Naive B cell (primary cell): ENCODE data around the gene TMEM176B. TPM values are rescaled to one million over a fixed set of nuclear protein-coding genes. Genes with fewer than 3 reads are reported as not detected.

Experiments used
- ATAC-seq, 2 donors: fragments of 150-1000 bp; cut with Tn5 transposase; 2 replicates each; pipeline ENCODE4 v1.10.0; 2021; ENCODE audit warnings: low read depth in 2 of 2, mild to moderate bottlenecking in 2 of 2, moderate library complexity in 2 of 2
- DNase-seq: peaks from one replicate; pipeline ENCODE4 v3.0.0; 2022
- H3K27ac Mint-ChIP-seq, 6 donors: one replicate each; pipeline ENCODE4 v1.8.0; 2020 to 2022; ENCODE audit warnings: mild to moderate bottlenecking in 6 of 6, mixed read lengths in 6 of 6, moderate library complexity in 5 of 6, inconsistent platforms in 2 of 6
- H3K27me3 Mint-ChIP-seq, 3 donors: one replicate each; pipeline ENCODE4 v1.8.0; 2021 to 2022; ENCODE audit warnings: mixed read lengths in 3 of 3, mild to moderate bottlenecking in 1 of 3
- H3K36me3 Mint-ChIP-seq, 2 donors: one replicate each; pipeline ENCODE4 v1.8.0; 2020 to 2022; ENCODE audit warnings: mixed read lengths in 2 of 2, inconsistent platforms in 1 of 2, mild to moderate bottlenecking in 1 of 2
- H3K4me1 Mint-ChIP-seq, 3 donors: one replicate each; pipeline ENCODE4 v1.8.0; 2020 to 2022; ENCODE audit warnings: mixed read lengths in 3 of 3, inconsistent platforms in 1 of 3, mild to moderate bottlenecking in 1 of 3, moderate library complexity in 1 of 3
- H3K4me3 Mint-ChIP-seq, 8 donors: one replicate each; pipeline ENCODE4 v1.8.0; 2020 to 2022; ENCODE audit warnings: mild to moderate bottlenecking in 8 of 8, mixed read lengths in 8 of 8, moderate library complexity in 8 of 8, inconsistent platforms in 2 of 8
- H3K9me3 Mint-ChIP-seq, 7 donors: one replicate each; pipeline ENCODE4 v1.8.0; 2020 to 2022; ENCODE audit warnings: mixed read lengths in 7 of 7, mild to moderate bottlenecking in 5 of 7, inconsistent platforms in 2 of 7, moderate library complexity in 1 of 7
- polyA plus RNA-seq, 6 donors: library from polyadenylated mRNA; unstranded; fragments of 300-500 nt; fragmentation: Illumina TruSeq; gene quantifications; one replicate each; pipeline ENCODE4 v1.2.3, GENCODE V29; 2021; ENCODE audit warnings: low read depth in 6 of 6

Gene TMEM176B
- polyA plus RNA-seq, 6 donors from 2014 or later, result 0.23 to 1.8 (median 1.3) TPM; not detected in 3

- no peak for ATAC-seq
Observed at GRCh38 chr7:150793569-150794238, 6.5 kb downstream of the TMEM176B start.

DNA sequence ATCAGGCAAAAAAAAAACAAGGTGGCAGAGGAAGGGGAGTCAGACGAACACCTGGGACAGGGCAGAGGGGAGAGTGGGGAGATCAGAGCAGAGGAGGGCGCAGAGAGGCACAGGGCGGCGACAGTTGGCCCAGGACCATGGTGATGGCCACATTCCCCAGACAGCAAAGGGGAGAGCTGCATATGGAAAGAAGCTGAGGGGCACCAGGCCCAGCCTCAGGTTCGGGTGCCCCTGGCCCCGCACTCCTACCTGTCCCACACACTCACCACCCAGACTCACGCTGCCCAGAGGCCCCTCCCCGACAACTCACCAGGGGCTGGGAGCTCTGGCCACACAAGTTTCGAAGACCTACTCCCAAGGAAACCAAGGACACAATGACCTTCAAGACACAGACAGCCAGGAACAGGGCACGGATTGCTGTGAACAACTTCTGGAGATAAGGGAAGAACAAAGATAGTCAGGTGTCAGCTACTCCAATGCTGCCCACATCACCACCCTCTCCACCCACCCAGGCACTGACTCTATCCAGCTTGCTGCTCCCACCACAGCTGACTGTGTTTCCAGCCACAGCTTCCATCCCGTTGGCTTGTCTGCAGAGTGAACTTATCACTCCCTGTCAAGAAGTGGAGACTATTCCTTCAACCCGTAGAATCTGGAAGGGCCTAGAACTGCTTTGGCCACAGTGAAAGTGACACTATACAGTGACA is 8.3 kb downstream of the TMEM176B start:
- ATAC-seq (no peak), DNase-seq (no peak)
- peaks cover 14 to 24% (median 18%) of the 10 kb centered on the region in 3 donors for H3K27me3 Mint-ChIP-seq
- H3K36me3 Mint-ChIP-seq, result no peaks in the 10 kb centered on the region
- peaks cover 0 to 8% (median 0%) of the 10 kb centered on the region in 7 donors for H3K9me3 Mint-ChIP-seq
- peaks cover 8 to 10% (median 10%) of the 10 kb centered on the region in 3 donors for H3K4me1 Mint-ChIP-seq
- no peak overlapping the region for H3K27ac Mint-ChIP-seq
- H3K4me3 Mint-ChIP-seq, result no peak overlapping the region

More at GRCh38 chr7:150793569-150794238, 6.5 kb downstream of the TMEM176B start:
- no peak for DNase-seq
- H3K36me3 Mint-ChIP-seq, result no peaks in the 10 kb centered on the region
- peaks cover 0 to 12% (median 3%) of the 10 kb centered on the region in 7 donors for H3K9me3 Mint-ChIP-seq
- H3K27me3 Mint-ChIP-seq, result peaks cover 23 to 30% (median 25%) of the 10 kb centered on the region in 3 donors
- no peaks in the 10 kb centered on the region for H3K4me1 Mint-ChIP-seq
- H3K4me3 Mint-ChIP-seq, result no peak overlapping the region
- no peak overlapping the region for H3K27ac Mint-ChIP-seq

- Mint-ChIP-seq H3K27ac (no peak overlapping the region), H3K4me3 (no peak overlapping the region), H3K4me1 (peaks cover 8 to 10% (median 10%) of the 10 kb centered on the region in 3 donors), H3K9me3 (peaks cover 0 to 7% (median 0%) of the 10 kb centered on the region in 7 donors), H3K27me3 (peaks cover 13 to 23% (median 14%) of the 10 kb centered on the region in 3 donors), H3K36me3 (no peaks in the 10 kb centered on the region)
- no peak for DNase-seq
- no peak for ATAC-seq
Observed at GRCh38 chr7:150791304-150791703, 8.9 kb downstream of the TMEM176B start.

- Mint-ChIP-seq H3K27ac (no peak overlapping the region), H3K9me3 (no peaks in the 10 kb centered on the region), H3K4me1 (peaks cover 8 to 12% (median 10%) of the 10 kb centered on the region in 3 donors)
Observed at GRCh38 chr7:150790416-150791075, 9.6 kb downstream of the TMEM176B start.

DNA sequence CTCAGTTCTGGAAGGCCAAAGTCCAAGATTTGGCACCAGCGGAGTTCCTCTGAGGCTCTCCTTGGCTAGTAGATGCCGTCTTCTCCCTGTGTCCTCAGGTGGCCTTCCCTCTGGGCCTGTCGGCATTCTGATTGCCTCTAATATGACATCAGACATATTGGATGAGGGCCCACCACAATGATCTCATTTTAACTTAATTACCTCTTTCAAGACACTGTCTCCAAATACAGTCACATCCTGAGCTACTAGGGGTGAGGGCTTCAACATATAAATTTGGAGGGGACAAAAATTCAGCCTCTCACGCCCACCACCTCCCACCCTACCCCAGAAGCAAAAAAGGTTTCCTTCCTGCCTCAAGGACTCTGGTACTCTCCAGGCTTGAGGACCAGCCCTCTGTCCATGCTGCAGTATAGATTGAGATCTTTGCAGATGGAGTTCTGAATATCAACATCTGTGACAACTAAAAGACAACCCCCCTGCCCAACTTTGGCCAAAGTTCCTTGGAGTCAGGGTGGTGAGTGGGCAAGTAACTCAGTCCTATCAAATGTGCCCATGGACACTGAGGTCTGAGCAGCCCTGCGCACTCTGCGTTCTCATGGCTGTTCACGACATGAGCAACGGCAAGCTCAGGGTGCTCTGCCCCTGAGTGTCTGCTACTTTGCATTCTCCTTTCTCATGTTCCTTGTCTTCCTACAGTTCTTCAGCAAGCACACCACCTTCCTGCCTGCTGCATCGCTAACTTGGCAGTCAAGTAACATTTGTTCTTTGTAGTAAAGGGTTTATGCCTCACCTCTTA is 11.5 kb downstream of the TMEM176B start:
- H3K27ac Mint-ChIP-seq, result no peak overlapping the region
- no peak for DNase-seq
- no peak for ATAC-seq
- no peaks in the 10 kb centered on the region for H3K9me3 Mint-ChIP-seq
- peaks cover 11 to 23% (median 14%) of the 10 kb centered on the region in 3 donors for H3K27me3 Mint-ChIP-seq
- H3K4me3 Mint-ChIP-seq, result peak overlapping the region in 1 of 8 donors; percentile 15
- no peaks in the 10 kb centered on the region for H3K36me3 Mint-ChIP-seq
- peaks cover 8 to 12% (median 10%) of the 10 kb centered on the region in 3 donors for H3K4me1 Mint-ChIP-seq

More at GRCh38 chr7:150790416-150791075, 9.6 kb downstream of the TMEM176B start:
- peaks cover 11 to 23% (median 14%) of the 10 kb centered on the region in 3 donors for H3K27me3 Mint-ChIP-seq
- no peaks in the 10 kb centered on the region for H3K36me3 Mint-ChIP-seq
- DNase-seq (no peak), ATAC-seq (no peak)
- no peak overlapping the region for H3K4me3 Mint-ChIP-seq

DNA sequence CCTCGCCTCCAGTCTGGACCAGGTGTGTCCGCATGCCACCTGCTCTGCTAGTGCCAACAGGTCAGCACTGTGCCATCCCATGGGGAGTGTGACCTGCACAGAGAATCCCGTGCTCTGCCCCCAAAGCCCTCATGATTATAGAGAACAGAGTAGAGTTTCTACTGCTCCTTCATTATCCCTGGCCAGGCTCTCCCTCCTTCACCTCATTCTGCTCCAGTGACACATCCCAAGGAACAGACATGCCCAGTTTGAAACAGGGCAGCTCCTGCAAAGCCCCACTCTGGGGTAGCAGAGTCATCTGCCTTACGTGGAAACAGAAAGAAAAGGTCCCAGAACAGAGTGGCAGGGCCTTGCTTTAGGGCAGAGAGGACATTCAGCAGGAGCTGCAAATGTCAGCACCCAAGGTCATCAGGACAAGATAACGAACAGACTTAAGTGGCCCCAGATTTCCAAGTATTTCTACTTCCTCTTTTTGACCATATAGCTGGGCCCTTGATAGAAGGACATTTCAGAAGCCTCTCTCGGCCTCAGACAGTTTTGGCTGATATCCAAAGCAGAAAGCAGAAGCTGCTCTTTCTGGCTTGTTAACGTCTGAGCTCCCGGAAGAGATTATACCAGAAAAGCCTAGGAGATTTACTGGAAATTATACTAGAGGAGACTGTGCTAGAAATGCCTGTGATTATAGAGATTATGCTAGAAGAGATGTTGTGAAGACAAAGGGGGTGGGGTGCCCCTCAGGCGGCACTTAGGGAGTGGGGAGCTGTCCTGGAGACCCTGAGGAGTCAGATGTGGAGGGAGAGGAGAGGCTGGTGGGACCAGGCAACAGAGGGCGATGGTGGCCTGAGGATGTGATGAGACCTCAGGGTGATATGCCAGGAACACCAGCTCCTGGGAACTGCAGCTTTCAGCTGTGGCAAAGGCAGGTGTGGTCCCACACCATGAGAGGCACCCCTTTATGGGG is 12.6 kb downstream of the TMEM176B start:
- Mint-ChIP-seq H3K4me3 (no peak overlapping the region), H3K27ac (peak overlapping the region in 1 of 6 donors; percentile 31), H3K9me3 (no peaks in the 10 kb centered on the region), H3K36me3 (no peaks in the 10 kb centered on the region), H3K27me3 (peaks cover 11 to 23% (median 17%) of the 10 kb centered on the region in 3 donors), H3K4me1 (peaks cover 8 to 12% (median 10%) of the 10 kb centered on the region in 3 donors)
- no peak for DNase-seq
- no peak for ATAC-seq

DNA sequence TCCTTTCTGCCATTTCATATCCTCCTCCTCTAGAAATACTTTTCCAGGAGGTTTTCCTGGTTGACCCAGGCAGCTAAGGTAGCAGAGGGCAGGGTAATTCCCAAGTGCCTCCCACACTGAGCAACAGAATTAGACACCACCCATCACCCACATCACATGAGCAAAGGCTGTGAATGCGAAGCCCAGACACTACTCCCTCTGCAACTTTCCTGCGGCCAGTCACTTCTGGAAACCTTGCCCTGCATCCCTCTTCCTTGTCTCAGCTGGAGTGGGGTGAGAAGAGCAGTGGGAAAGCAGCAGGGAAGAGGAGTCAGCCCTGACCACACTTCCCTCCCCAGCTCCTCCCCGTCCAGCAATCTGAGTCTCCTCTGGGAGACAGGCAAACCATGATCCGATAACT is 15.2 kb downstream of the TMEM176B start:
- no peaks in the 10 kb centered on the region for H3K9me3 Mint-ChIP-seq
- H3K36me3 Mint-ChIP-seq, result no peaks in the 10 kb centered on the region
- peak overlapping the region in 1 of 6 donors; percentile 17 for H3K27ac Mint-ChIP-seq
- H3K27me3 Mint-ChIP-seq, result peaks cover 12 to 15% (median 13%) of the 10 kb centered on the region in 3 donors
- ATAC-seq, result no peak
- no peak for DNase-seq
- no peak overlapping the region for H3K4me3 Mint-ChIP-seq
- H3K4me1 Mint-ChIP-seq, result peaks cover 8 to 12% (median 10%) of the 10 kb centered on the region in 3 donors

DNA sequence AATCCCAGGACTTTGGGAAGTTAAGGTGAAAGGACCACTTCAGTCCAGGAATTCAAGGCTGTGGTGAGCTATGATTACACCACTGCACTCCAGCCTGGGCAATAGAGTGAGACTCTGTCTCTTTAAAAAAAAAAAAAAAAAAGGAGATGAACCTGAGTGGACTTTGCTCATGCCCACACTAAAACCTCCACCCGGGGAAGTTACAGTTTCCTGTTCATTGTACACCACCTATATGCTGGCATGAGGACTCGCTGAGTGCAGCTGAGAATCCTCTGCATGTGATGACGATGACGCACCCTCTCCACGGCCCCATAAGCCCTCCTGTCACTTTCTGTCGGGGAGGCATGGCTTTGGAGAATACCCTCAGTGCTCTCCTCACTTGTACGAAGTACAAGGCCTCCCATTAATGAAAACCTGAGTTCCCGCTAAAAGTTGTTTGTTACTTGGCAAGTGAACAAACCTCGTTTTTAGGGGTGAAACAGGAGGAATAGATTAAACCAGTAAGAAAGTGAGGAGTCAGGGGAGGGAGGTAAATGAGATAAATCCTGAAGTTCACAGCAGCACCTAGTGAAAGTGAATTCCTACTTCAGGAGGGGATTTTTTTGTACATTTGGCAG is 15.9 kb downstream of the TMEM176B start:
- Mint-ChIP-seq H3K27me3 (peaks cover 12 to 15% (median 13%) of the 10 kb centered on the region in 3 donors), H3K27ac (no peak overlapping the region), H3K4me1 (peaks cover 8 to 12% (median 10%) of the 10 kb centered on the region in 3 donors), H3K36me3 (no peaks in the 10 kb centered on the region), H3K4me3 (no peak overlapping the region), H3K9me3 (no peaks in the 10 kb centered on the region)
- ATAC-seq (no peak), DNase-seq (no peak)

- Mint-ChIP-seq H3K27ac (no peak overlapping the region), H3K4me1 (peaks cover 0 to 2% (median 0%) of the 10 kb centered on the region in 3 donors), H3K27me3 (peaks cover 12 to 24% (median 22%) of the 10 kb centered on the region in 3 donors), H3K36me3 (no peaks in the 10 kb centered on the region), H3K4me3 (no peak overlapping the region), H3K9me3 (no peaks in the 10 kb centered on the region)
- DNase-seq, result no peak
- no peak for ATAC-seq
Observed at GRCh38 chr7:150781961-150782360, 18.2 kb downstream of the TMEM176B start.

- Mint-ChIP-seq H3K27ac (no peak overlapping the region), H3K9me3 (no peaks in the 10 kb centered on the region), H3K4me1 (peaks cover 0 to 2% (median 0%) of the 10 kb centered on the region in 3 donors), H3K27me3 (peaks cover 12 to 26% (median 25%) of the 10 kb centered on the region in 3 donors), H3K36me3 (no peaks in the 10 kb centered on the region), H3K4me3 (no peak overlapping the region)
- DNase-seq (no peak), ATAC-seq (no peak)
Observed at GRCh38 chr7:150781103-150781502, 19.1 kb downstream of the TMEM176B start.

GRCh38 chr7:150780292-150780691 is 19.9 kb downstream of the TMEM176B start:
- no peaks in the 10 kb centered on the region for H3K4me1 Mint-ChIP-seq
- no peak overlapping the region for H3K27ac Mint-ChIP-seq
- ATAC-seq, result no peak
- no peaks in the 10 kb centered on the region for H3K36me3 Mint-ChIP-seq
- peaks cover 12 to 28% (median 26%) of the 10 kb centered on the region in 3 donors for H3K27me3 Mint-ChIP-seq
- peaks cover 0 to under 1% (median 0%) of the 10 kb centered on the region in 7 donors for H3K9me3 Mint-ChIP-seq
- no peak for DNase-seq
- H3K4me3 Mint-ChIP-seq, result no peak overlapping the region
